ENCODE results near the gene DEFB131B.

Gene DEFB131B

GRCh38 chr11:71933141-71933933 is 55.1 kb downstream of the DEFB131B start:
- Mint-ChIP-seq H3K27me3 (ENCODE audit: low read depth, poor library complexity) (no peaks in the 10 kb centered on the region), H3K9me3 (no peaks in the 10 kb centered on the region), H3K27ac (no peak overlapping the region), H3K36me3 (ENCODE audit: low read depth) (no peaks in the 10 kb centered on the region), H3K4me1 (peaks cover 20% of the 10 kb centered on the region), H3K4me3 (no peak overlapping the region)
- no peak for DNase-seq
- TF ChIP-seq CTCF (IDR thresholded peaks at IDR 0.05), result no peak
